ENCODE data around the gene XIST.

DNA sequence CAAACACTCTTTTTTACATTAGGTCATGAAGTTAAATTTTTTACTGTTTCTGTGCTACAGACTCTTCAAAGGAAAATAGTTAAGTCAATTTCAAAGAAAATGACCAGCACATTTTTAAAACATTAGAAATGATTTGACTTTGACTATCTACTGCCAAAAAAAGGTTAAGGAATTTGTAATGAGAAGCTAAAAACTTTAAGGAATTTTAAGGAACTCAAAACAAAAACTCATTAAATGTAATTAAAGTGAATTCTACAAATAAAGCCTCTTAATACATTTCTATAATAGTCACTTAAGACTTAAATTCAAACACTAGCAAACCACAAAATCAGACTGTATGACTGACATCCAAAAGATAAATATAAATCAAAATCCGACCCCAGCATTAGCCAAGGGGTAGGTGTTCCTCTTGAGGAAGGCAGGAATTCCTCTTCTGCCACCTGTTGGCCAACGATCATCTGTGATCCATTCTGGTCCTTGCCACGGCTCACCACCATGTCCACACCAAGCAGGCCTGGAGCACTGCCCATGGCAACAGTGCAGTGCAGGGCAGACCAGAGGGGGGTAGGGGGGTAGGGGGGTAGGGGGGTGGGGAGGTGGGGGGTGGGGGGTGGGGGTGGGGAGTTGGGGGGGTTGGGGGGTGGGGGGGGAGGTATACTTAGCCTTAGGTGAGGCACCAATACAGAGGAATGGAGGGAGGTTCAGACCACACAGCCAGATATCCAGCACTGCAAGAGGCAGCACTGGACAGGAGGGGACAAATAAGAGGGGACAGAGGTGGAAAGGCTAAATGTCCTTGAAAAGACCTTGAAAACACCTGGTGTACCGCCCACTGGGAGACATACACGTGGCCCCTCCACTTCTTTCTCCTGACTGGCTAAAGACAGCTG lies 2.1 kb downstream of the XIST start:
- TF ChIP-seq, protein P1, sequence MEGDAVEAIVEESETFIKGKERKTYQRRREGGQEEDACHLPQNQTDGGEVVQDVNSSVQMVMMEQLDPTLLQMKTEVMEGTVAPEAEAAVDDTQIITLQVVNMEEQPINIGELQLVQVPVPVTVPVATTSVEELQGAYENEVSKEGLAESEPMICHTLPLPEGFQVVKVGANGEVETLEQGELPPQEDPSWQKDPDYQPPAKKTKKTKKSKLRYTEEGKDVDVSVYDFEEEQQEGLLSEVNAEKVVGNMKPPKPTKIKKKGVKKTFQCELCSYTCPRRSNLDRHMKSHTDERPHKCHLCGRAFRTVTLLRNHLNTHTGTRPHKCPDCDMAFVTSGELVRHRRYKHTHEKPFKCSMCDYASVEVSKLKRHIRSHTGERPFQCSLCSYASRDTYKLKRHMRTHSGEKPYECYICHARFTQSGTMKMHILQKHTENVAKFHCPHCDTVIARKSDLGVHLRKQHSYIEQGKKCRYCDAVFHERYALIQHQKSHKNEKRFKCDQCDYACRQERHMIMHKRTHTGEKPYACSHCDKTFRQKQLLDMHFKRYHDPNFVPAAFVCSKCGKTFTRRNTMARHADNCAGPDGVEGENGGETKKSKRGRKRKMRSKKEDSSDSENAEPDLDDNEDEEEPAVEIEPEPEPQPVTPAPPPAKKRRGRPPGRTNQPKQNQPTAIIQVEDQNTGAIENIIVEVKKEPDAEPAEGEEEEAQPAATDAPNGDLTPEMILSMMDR (IDR thresholded peaks at IDR 0.05), result no peak
- no peak for TF ChIP-seq EZH2 (IDR thresholded peaks at IDR 0.05; ENCODE audit: borderline replicate concordance, insufficient read depth, low read depth, low read length, poor library complexity, severe bottlenecking)

Data from B cell (primary cell).